K562 treated with DMSO at 1 percent for 12 hours (cell line): ENCODE data around the gene DNAH17. TPM values are rescaled to one million over a fixed set of nuclear protein-coding genes. Genes with fewer than 3 reads are reported as not detected.

Experiments
- total RNA-seq: library from RNA; unstranded; fragments of 300-600 nt; gene quantifications from 2 replicates; pipeline ENCODE4 v1.2.3, GENCODE V29; 2022; ENCODE audit not compliant: insufficient read depth

The DNAH17 gene
- not detected in 2 replicates for total RNA-seq

GRCh38 chr17:78577296-78577695 is at the start of gene DNAH17:
TSS of gene DNAH17 (minus strand) at chr17:78577396. CDS start at chr17:78575057, 2,339 bp downstream.

GRCh38 chr17:78378225-78379130 is 198.7 kb downstream of the DNAH17 start, which contains the start of gene PGS1:
TSS of gene PGS1 (plus strand) at chr17:78378649. CDS start at chr17:78378666, 17 bp downstream.

Other genes with a start within 250 kb of the DNAH17 start
- 12.5 and 18.2 TPM in 2 replicates for gene SOCS3, start 217.3 kb downstream of the DNAH17 start, total RNA-seq
- gene PGS1, start 198.7 kb downstream of the DNAH17 start, total RNA-seq = 24.7 and 37.9 TPM in 2 replicates
- gene CYTH1, start 204.9 kb upstream of the DNAH17 start, total RNA-seq = 25.0 and 38.3 TPM in 2 replicates